AG04450 (cell line): ENCODE results near the gene AIF1. TPM values are rescaled to one million over a fixed set of nuclear protein-coding genes. Genes with fewer than 3 reads are reported as not detected.

Source experiments
- CTCF ChIA-PET: fragments of 300-600, 350-600 bp; formaldehyde crosslinking; extraction: SDS; loops from one replicate; lab custom pipeline; 2022; ENCODE audit warnings: antibody characterized with exemption, inconsistent platforms; lab: Charles Lee
- POLR2A ChIA-PET: fragments of 350-600 bp; formaldehyde crosslinking; extraction: SDS; loops from one replicate; lab custom pipeline; 2021; ENCODE audit warnings: antibody characterized with exemption, inconsistent platforms; lab: Yijun Ruan, JAX
- DNase-seq: peaks from one replicate; pipeline ENCODE4 v3.0.0-alpha.2; 2011; ENCODE audit warnings: low read depth, low spot score
- H3K27ac ChIP-seq: one replicate; pipeline ENCODE4 v1.5.1; 2012; ENCODE audit warnings: low read depth, low read length, control low read depth
- H3K27me3 ChIP-seq: one replicate; pipeline ENCODE4 v1.6.0; 2012; ENCODE audit warnings: low read length; ENCODE audit not compliant: control insufficient read depth, insufficient read depth
- H3K4me3 ChIP-seq: 2 replicates; pipeline ENCODE4 v1.5.1; 2011; ENCODE audit warnings: mild to moderate bottlenecking, low read depth, low read length, control low read depth
- H3K9me3 ChIP-seq: 2 replicates; pipeline ENCODE4 v1.5.1; 2012; ENCODE audit warnings: low read length; ENCODE audit not compliant: control insufficient read depth, insufficient read depth
- CTCF ChIP-seq: IDR thresholded peaks from 2 replicates; pipeline ENCODE4 v1.5.1; 2011; ENCODE audit warnings: low read depth, low read length, control low read depth, inconsistent platforms
- polyA plus RNA-seq: library from polyadenylated mRNA; depleted of rRNA; stranded (reverse); fragments of >200 nt; gene quantifications from 2 replicates; pipeline ENCODE4 v1.2.3, GENCODE V29; 2011

AIF1 gene
- polyA plus RNA-seq, 1 experiment = not detected

GRCh38 chr6:31597006-31597405 lies 18.0 kb upstream of the AIF1 start:
- TF ChIP-seq CTCF = peak; percentile 47
- CTCF ChIA-PET = interaction anchor here (0.7 to 10.4 kb wide), 15 partner anchors 9 to 104 kb away, joined by 3 to 388 read pairs (median 11); partner anchors contain the start of genes AIF1, ATP6V1G2, DDX39B and LST1
- Histone ChIP-seq H3K27ac (no peak overlapping the region), H3K27me3 (no peaks in the 10 kb centered on the region), H3K9me3 (peaks cover 3% of the 10 kb centered on the region), H3K4me3 (no peak overlapping the region)
- no peak for DNase-seq
- POLR2A ChIA-PET = interaction anchor here (0.6 to 1.0 kb wide), 3 partner anchors 18 to 198 kb away, joined by 3 to 12 read pairs (median 3); partner anchors contain the start of genes AIF1 and NFKBIL1

- no peak overlapping the region for H3K4me3 ChIP-seq
- DNase-seq = no peak
- no peak overlapping the region for H3K27ac ChIP-seq
- ChIA-PET CTCF (interaction anchor here (2.8 kb wide), 1 partner anchor 10 kb away, joined by 17 read pairs; no protein-coding TSS in a partner anchor), POLR2A (no interaction called here)
- no peak for TF ChIP-seq CTCF
- H3K27me3 ChIP-seq = peaks cover 3% of the 10 kb centered on the region
- no peaks in the 10 kb centered on the region for H3K9me3 ChIP-seq
Observed at GRCh38 chr6:31607317-31607716, 7.7 kb upstream of the AIF1 start.

- ChIA-PET CTCF (interaction anchor here (1.0 to 1.7 kb wide), 5 partner anchors 9 to 63 kb away, joined by 4 to 22 read pairs (median 5); partner anchors contain the start of genes ATP6V1G2 and NFKBIL1), POLR2A (no interaction called here)
- no peaks in the 10 kb centered on the region for H3K9me3 ChIP-seq
- no peak overlapping the region for H3K27ac ChIP-seq
- peaks cover 6% of the 10 kb centered on the region for H3K27me3 ChIP-seq
- TF ChIP-seq CTCF = no peak
- no peak for DNase-seq
- H3K4me3 ChIP-seq = no peak overlapping the region
Observed at GRCh38 chr6:31609519-31610406, 5.3 kb upstream of the AIF1 start.

DNA sequence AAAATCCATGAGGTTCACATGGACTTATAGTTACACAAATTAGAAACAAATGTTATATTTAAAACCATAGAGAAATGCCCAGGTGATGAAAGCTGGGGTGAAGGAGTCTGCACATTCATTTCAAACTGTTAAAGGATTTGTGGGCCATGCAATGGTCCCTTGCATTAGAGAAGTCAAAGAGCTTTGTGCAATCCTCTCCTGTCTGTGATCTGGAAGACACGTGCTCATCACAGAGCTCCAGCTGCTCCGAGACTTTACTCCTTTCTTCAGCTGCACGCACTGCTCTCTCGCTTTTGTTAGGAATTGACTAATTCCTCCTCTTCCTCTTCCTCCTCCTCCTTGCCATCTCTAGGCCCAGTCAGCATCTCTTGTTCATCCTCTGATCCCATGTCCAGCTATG lies 4.1 kb upstream of the AIF1 start:
- TF ChIP-seq CTCF = no peak
- no peak overlapping the region for H3K27ac ChIP-seq
- DNase-seq = no peak
- POLR2A ChIA-PET = no interaction called here
- no peak overlapping the region for H3K4me3 ChIP-seq
- H3K27me3 ChIP-seq = peaks cover 6% of the 10 kb centered on the region
- CTCF ChIA-PET = interaction anchor here (0.9 to 1.7 kb wide), 5 partner anchors 10 to 64 kb away, joined by 3 to 14 read pairs (median 4); partner anchors contain the start of genes ATP6V1G2 and NFKBIL1
- H3K9me3 ChIP-seq = no peaks in the 10 kb centered on the region
